GM18519 (cell line): ENCODE measurements around the gene CSNK1D.
"Not testable (repeated sequence)": the region's sequence is repeated elsewhere in the genome, so short reads cannot be mapped to it uniquely, and the experiment has no call there.

Experiments used
- ATAC-seq: cut with Tn5 transposase; IDR thresholded peaks from one replicate; pipeline ENCODE4 v1.9.1; 2021; ENCODE audit warnings: mild to moderate bottlenecking, moderate library complexity; ENCODE audit not compliant: unreplicated experiment, low FRiP score

The CSNK1D gene

DNA sequence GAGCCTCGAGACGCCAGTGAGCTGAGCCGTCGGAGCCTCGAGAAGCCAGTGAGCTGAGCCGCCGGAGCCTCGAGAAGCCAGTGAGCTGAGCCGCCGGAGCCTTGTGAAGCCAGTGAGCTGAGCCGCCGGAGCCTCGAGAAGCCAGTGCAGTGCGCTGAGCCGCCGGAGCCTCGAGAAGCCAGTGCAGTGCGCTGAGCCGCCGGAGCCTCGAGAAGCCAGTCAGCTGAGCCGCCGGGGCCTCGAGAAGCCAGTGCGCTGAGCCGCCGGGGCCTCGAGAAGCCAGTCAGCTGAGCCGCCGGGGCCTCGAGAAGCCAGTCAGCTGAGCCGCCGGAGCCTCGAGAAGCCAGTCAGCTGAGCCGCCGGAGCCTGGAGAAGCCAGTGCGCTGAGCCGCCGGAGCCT, 19.4 kb downstream of the CSNK1D start:
- not testable (repeated sequence) for ATAC-seq

DNA sequence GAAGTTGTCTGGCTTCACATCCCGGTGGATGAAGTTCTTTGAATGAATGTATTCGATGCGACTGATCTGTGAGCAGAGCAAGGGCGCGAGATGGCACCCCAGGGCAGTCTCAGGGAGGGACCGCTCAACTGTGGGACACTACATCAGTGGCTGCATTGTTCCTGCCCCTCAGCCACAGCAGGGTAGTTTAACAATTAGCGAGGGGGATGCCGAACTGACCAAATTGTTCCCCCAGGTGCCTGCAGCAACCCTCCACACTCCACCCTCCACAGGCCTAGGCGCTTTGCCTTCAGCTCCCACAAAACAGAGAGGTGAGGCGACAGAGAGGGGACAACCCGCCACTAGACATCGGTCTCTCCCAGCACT, 20.3 kb downstream of the CSNK1D start:
- no peak for ATAC-seq

- no peak for ATAC-seq
These were observed 20.9 kb downstream of the CSNK1D start for GRCh38 chr17:82252511-82253178.

- ATAC-seq: no peak
These were observed 22.5 kb downstream of the CSNK1D start for GRCh38 chr17:82250868-82251500.

DNA sequence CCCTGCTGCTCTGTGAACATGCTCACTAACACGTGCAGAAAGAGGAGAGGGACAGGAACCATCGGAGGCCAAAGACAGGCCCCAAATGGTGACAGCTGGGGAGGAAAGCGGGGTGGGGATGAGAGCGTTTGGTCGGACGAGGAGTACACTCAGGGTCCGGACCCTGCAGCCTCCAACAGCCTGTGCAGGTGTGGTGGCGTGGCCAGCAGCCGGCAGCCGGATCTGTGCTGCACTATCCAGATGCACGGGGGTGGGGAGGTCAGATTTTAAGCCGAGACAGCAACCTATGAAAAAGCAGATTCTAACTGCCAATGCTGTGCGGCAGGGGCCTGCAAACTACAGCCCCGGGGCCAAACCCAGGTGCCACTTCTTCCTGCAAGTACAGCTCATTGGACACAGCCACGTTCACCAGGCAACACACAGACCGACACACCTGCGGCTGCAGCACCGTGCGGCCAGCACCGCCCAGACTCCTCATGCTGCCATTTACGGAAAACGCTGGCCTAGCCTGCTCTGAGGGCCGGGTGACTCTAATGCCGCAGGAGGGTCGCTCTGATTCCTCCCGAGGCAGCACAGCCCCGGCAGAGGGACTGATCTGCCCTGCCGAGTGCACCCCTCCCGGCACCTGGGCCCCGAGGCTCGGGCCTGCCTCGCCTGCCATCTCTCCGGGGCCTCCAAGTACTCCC, 23.5 kb downstream of the CSNK1D start:
- no peak for ATAC-seq

DNA sequence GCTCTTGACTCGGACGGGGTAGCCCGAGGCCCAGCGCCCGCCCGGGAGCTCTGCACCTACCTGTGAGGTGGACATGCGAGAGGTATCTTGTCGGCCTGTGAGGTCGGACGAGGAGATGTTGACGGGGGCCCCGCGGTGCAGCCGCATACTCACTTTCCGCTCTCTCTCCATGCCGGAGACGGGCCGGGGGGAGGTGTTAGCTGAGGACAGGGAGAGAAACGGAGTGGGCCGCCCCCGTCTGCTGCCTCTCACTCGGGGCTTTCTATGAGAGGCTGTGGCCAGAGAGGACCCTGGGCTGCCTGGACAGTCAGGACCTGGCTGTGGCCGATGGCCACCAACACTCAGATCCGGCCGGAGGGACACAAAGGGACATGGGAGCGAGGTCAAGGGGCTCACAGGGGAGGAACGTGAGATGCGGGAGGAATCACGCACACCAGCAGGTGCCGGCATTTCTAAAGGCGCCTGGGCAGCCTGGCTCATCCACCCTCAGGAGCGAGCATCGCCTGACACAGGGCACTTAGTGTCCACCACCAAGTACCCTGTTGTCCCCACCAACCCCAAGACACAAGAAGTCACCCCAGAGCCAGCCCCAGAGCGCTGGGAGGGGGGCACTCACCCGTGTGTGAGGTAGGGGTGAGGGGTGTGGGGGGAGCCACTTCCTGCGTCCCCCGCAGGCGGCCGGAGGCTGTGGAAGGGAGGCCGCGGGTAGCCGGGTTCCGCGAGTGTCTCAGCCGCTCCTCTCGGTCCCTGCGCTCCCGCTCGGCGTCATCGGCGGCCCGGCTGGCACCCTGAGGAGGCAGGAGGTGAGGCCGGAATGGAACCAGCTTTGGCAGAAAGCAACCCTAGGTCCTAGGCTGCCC, 24.5 kb downstream of the CSNK1D start:
- ATAC-seq: no peak

DNA sequence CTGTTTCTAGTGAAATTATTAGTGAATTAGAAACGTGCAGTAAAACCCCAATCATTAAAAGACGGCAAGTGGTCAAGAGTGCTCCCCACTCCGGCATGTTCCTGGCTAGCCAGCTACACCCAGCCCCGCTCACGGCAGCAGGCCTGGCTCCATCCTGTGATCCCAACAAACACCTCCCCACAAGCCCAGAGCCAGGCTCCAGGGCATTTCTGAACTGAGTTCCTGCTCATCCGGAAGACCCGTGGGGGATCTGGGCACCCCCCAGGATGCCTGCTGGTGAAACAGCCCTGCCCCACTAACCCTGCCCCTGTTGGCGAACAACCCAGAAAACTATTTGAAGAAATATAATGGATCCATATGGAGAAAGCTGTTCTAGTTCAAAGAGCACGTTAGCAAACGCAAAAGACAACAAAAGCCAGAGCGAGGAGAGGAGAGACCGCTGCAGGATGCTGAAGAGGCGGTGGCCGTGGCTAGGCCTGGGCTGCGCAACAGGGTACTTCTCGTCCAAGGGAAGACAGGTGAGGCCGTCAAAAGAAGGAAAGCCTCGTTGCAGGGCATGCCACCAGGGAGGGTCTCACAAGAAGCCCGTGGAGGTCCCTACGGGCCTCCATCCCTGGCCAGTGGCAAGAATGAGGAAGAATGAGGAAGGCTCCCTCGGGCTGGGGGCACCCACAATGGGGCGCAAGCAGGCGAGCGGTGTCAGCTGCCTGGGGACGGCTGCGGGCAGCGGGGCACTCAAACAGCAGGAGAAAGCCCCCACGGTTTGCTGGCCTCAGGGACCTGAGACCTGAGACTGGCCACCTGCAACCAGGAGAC, 25.4 kb downstream of the CSNK1D start:
- no peak for ATAC-seq

DNA sequence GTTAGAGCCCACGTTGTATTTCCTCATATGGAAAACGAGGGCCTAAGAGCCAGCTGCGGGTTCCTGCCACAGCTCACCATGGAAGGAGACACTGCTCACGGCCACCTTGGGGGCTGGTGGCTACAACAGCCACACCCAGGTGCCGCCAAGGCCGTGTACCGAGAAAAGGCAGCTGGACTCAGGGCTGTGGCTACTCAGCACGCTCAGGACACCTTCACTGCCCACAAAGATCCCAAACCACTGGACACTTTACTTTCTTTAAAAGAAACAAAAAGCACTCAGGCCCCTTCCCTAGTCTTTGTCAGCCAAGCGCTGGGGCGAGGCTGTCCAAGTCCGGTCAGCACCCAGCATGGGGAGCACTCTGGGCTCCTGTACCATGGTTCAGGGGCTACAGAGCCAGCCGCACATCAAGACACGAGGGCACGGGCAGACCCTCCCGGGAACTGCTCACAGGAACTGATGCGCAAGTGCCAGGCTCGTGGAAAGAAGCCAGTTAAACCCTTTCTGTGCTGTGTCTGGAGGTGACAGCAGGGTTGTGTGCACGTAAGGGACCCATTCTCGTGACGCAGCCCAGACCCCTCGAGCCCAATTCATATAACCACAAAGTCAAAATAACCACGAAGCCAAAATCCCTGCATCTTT, 26.2 kb downstream of the CSNK1D start:
- ATAC-seq: no peak

GRCh38 chr17:82246365-82247181, 26.9 kb downstream of the CSNK1D start:
- ATAC-seq: no peak

DNA sequence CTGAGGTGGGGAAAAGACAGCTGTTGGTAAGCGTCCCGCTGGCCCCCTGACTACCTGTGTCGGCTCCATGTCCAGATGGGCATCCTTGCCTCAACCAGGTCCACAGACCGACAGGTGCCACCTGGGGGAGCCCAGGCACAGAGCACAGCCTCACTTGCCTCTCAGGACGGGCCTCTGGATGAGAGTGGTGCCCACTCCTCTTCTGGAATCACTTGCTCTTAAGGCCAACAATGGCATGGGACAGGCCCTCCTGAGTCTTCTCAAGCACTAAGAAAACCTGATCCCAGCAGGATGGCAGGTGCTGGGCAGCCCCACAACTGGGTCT, 27.5 kb downstream of the CSNK1D start:
- no peak for ATAC-seq

DNA sequence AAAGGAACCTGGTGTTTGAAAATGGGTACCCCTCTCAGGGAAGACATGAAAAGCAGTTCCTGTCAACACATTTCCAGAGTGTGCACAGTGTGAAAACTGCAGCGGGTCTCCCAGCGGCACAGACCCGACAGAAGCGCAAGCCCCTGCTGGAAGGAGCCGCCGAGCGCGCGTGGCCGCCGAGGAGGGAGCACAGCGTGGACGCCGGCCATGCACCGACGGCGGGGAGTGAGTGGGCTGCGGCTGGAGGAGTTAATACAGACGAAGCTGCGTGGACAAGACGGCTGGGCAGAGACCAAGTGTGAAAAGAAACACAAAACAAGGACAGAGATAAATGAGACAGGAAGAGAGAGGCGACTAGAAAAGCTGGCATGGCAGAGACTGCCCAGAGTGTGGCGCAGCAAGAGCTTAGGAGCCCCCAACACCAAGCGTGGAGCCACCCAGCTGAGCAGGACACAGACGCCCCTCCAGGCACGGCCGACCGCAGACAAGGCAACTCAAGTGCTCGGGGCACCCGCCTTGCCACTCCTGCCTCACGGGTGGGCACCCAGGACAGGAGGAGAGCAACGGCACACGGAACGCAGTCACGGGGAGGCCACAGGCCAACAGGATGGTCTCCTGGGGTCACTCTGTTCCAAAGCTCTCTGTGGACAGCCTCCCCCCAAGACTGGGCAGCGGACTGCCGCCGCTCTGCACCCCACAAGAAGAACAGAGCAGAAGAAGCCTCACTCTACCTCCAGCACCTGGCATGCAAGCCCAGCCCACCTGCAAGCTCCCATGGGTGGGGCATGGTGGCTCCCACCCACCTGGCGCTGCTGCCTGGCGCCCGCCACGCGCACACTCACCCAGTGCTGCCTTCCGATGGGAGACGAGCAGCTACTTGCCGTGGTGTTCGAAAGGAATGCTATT, 28.1 kb downstream of the CSNK1D start:
- ATAC-seq: no peak

GRCh38 chr17:82244413-82245133, 28.9 kb downstream of the CSNK1D start:
- no peak for ATAC-seq

- ATAC-seq: no peak
These were observed 29.7 kb downstream of the CSNK1D start for GRCh38 chr17:82243648-82244412.

DNA sequence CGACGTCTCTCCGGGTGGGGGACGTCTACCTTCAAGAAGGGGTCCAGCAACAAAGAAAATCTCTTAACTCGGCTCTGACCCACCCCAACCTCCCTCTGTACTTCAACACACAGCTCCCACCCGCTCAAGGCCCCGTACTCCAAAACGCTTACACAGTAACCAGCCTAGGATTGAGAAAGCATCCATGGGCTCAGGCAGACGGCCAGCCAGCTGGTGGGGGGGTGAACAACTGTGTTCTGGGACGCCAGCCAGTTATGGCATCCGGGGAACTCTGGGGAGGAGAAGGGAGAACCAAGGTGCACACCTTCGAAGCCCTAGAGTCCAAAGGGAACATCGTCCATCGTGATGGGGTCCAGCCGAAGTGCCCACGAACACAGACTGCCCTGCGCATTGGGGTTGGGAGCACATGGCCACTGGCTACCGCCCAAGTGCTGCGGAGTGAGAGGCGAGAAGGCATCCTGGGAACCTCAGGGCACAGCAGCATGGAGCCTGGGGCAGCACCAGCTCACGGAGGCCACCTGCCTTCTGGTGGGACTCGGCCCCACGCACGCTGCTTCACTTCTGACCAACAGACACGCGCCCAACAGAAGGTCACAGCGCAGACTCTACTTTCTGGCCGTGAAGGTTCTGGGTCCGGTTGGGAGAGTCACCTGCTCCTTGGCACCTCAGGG, 30.4 kb downstream of the CSNK1D start:
- no peak for ATAC-seq

GRCh38 chr17:82242698-82242976, 30.9 kb downstream of the CSNK1D start:
- no peak for ATAC-seq

- no peak for ATAC-seq
These were observed 31.4 kb downstream of the CSNK1D start for GRCh38 chr17:82241926-82242697.
